ENCODE data around the gene SV2B.
A peak's percentile ranks its signal among the peaks of the same experiment; 100 is the strongest.

DNA sequence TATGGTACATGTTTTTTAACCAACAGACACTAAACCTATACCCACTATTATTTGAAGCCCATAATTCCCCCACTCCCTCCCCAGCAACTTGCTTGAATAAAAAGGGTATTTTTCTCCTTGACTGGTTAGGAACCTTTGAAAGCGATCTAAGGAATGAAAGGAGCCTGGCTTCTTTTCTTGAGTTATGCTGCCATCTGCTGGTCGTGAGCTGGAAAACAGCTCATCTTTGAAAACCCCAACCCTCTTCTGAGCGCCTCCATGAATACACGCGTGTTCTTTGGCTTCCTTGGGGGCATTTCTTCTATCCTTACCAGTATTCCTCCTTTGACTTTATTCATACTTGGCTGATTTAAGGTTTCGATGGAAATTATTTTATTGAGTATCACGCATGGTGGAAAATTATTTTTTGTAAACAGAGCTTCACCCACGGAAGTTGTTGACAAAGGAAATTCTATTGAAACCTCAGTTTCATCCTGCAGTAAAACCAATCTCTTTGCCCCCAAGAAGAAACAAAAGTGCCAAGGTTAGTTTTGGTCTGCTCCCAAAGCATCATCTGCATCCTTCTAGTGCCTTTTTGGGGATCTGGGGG lies 171.6 kb downstream of the SV2B start:
- TF ChIP-seq, protein P1, sequence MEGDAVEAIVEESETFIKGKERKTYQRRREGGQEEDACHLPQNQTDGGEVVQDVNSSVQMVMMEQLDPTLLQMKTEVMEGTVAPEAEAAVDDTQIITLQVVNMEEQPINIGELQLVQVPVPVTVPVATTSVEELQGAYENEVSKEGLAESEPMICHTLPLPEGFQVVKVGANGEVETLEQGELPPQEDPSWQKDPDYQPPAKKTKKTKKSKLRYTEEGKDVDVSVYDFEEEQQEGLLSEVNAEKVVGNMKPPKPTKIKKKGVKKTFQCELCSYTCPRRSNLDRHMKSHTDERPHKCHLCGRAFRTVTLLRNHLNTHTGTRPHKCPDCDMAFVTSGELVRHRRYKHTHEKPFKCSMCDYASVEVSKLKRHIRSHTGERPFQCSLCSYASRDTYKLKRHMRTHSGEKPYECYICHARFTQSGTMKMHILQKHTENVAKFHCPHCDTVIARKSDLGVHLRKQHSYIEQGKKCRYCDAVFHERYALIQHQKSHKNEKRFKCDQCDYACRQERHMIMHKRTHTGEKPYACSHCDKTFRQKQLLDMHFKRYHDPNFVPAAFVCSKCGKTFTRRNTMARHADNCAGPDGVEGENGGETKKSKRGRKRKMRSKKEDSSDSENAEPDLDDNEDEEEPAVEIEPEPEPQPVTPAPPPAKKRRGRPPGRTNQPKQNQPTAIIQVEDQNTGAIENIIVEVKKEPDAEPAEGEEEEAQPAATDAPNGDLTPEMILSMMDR (conservative IDR thresholded peaks at IDR 0.05; ENCODE audit: low read depth, low read length): peak; percentile 88
- TF ChIP-seq EZH2 (IDR thresholded peaks at IDR 0.05; ENCODE audit: borderline replicate concordance, low read depth, low read length, poor library complexity, severe bottlenecking): no peak

Data from A673 (cell line).